ENCODE results near the gene STAB2. TPM values are rescaled to one million over a fixed set of nuclear protein-coding genes. Genes with fewer than 3 reads are reported as not detected.

Gene STAB2
- total RNA-seq, 1 donor from 2014 or later: not detected

DNA sequence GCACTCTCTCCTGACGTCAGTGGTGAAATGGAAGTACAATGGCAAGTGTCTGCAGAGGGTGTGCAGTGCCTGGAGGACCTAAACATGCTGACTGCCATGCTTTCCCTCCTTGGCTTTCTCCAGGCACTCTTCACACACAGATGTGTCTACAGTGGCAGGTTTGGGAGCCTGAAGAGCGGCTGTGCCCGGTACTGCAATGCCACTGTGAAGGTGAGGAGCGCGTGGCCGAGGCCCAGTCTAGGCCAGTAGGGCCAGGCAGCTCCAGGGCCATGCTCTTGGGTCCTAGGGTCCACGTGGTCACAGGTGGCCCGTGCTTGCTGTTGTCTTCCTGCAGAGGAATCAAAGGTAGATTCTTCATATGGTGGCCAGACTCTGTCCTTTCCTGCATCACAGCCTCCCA is 81.4 kb downstream of the STAB2 start:
- FAIRE-seq: no peak
- no peak for DNase-seq (ENCODE audit: low read depth)
- TF ChIP-seq, protein P1, sequence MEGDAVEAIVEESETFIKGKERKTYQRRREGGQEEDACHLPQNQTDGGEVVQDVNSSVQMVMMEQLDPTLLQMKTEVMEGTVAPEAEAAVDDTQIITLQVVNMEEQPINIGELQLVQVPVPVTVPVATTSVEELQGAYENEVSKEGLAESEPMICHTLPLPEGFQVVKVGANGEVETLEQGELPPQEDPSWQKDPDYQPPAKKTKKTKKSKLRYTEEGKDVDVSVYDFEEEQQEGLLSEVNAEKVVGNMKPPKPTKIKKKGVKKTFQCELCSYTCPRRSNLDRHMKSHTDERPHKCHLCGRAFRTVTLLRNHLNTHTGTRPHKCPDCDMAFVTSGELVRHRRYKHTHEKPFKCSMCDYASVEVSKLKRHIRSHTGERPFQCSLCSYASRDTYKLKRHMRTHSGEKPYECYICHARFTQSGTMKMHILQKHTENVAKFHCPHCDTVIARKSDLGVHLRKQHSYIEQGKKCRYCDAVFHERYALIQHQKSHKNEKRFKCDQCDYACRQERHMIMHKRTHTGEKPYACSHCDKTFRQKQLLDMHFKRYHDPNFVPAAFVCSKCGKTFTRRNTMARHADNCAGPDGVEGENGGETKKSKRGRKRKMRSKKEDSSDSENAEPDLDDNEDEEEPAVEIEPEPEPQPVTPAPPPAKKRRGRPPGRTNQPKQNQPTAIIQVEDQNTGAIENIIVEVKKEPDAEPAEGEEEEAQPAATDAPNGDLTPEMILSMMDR (IDR thresholded peaks at IDR 0.05; ENCODE audit: insufficient read depth, low read length, severe bottlenecking): no peak
- Histone ChIP-seq H3K36me3 (ENCODE audit: control insufficient read depth, insufficient read depth, low read length) (no peaks in the 10 kb centered on the region), H3K27me3 (ENCODE audit: control insufficient read depth, insufficient read depth, low read length) (no peaks in the 10 kb centered on the region), H3K4me3 (ENCODE audit: low read depth, low read length) (no peak overlapping the region)

DNA sequence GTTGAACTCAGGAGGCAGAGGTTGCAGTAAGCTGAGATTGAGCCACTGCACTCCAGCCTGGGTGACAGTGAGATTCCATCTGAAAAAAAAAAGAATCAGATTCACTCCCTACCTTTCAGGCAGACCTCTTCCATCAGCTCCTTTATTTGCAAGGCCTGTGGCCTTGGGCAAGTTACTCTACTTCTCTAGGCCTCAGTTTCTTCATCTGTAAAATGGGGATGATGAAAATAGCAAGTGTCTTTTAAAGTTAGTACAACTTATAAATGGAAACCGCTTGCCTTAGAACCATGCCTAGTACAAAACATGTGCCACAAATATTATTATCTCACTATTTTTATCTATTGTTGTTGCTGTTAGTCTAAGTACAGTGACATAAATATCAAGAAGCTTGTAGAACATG is 84.3 kb downstream of the STAB2 start:
- Histone ChIP-seq H3K36me3 (ENCODE audit: control insufficient read depth, insufficient read depth, low read length) (no peaks in the 10 kb centered on the region), H3K4me3 (ENCODE audit: low read depth, low read length) (no peak overlapping the region), H3K27me3 (ENCODE audit: control insufficient read depth, insufficient read depth, low read length) (no peaks in the 10 kb centered on the region)
- TF ChIP-seq, protein P1 (IDR thresholded peaks at IDR 0.05; ENCODE audit: insufficient read depth, low read length, severe bottlenecking): no peak
- FAIRE-seq (no peak), DNase-seq (ENCODE audit: low read depth) (no peak)

DNA sequence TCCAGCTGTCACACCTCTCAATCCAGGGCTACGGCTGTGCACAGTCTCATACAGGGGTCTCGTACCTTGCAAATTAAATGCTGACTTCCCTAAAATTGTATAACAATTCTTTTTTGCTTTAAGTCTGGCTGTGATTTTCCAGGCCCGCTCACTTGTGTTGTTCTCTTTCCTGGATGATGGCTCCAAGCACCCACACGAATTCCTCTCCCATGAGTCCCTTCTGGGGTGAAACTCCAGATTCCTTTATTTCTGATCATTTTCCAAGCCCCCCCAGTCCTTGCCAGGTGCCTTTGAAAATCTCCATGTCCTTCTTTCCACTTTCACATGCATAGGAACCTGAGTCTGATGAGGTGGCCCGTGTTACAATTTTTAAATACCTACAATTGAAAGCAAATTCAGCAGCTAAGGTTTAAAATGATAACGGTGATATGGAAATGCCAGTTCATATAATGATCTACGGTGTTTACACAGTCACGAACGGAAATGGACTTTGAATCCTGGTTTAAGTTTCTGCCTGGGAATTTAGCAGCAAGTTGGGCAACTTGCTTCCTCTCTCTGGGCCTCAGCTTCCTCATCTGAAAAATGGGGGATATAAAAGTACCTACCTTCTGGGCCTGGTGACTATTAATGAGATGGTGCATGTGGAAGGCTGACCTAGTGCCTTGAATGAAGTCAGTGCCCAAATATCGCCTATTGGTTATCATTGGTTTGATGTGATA is 85.5 kb downstream of the STAB2 start:
- H3K36me3 ChIP-seq (ENCODE audit: control insufficient read depth, insufficient read depth, low read length): no peaks in the 10 kb centered on the region
- TF ChIP-seq, protein P1 (IDR thresholded peaks at IDR 0.05; ENCODE audit: insufficient read depth, low read length, severe bottlenecking): no peak

DNA sequence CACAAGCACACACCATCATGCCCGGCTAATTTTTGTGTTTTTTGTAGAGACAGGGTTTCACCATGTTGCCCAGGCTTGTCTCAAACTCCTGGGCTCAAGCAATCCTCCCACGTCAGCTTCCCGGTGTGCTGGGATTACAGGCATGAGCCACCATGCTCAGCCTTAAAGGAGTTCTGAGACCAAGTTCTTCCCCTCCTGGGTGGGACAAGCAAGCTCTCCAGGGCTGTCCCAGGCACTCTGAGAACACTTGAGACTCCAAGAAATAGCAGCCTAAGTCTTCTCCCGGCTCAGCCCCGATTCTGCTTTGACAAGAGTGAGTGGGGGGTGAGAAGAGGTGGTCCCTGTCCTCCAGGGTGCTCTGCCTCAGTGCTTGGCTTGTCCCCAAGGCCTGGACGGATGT is 86.4 kb downstream of the STAB2 start:
- peaks cover 4% of the 10 kb centered on the region for H3K27me3 ChIP-seq (ENCODE audit: control insufficient read depth, insufficient read depth, low read length)
- FAIRE-seq: no peak

More for the DNA sequence above, 85.5 kb downstream of the STAB2 start:
- DNase-seq (ENCODE audit: low read depth) (no peak), FAIRE-seq (no peak)
- peaks cover 4% of the 10 kb centered on the region for H3K27me3 ChIP-seq (ENCODE audit: control insufficient read depth, insufficient read depth, low read length)
- H3K4me3 ChIP-seq (ENCODE audit: low read depth, low read length): no peak overlapping the region

DNA sequence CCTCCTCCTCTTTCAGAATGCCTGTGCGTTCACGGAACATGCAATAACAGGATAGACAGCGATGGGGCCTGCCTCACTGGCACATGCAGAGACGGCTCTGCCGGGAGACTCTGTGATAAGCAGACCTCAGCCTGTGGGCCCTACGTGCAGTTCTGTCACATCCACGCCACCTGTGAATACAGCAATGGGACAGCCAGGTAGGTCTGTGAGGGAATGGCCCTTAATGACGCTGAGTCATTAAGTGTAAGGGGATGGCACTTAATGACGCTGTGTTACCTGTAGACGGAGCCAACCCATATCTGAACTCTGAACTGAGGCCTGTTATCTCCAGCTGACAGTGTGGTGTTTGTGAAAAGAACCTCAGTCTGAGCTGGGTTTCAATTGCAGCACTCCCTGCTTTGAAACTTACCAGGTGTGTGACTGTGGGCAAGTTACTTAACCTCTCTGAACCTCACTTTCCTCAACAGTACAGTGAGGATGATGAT is 86.9 kb downstream of the STAB2 start:
- no peaks in the 10 kb centered on the region for H3K36me3 ChIP-seq (ENCODE audit: control insufficient read depth, insufficient read depth, low read length)
- no peak for DNase-seq (ENCODE audit: low read depth)
- FAIRE-seq: peak; percentile 36

More for the DNA sequence above, 86.4 kb downstream of the STAB2 start:
- DNase-seq (ENCODE audit: low read depth): no peak
- TF ChIP-seq, protein P1 (IDR thresholded peaks at IDR 0.05; ENCODE audit: insufficient read depth, low read length, severe bottlenecking): no peak
- H3K36me3 ChIP-seq (ENCODE audit: control insufficient read depth, insufficient read depth, low read length): no peaks in the 10 kb centered on the region
- H3K4me3 ChIP-seq (ENCODE audit: low read depth, low read length): no peak overlapping the region

More for the DNA sequence above, 86.9 kb downstream of the STAB2 start:
- no peak overlapping the region for H3K4me3 ChIP-seq (ENCODE audit: low read depth, low read length)
- TF ChIP-seq, protein P1 (IDR thresholded peaks at IDR 0.05; ENCODE audit: insufficient read depth, low read length, severe bottlenecking): no peak
- H3K27me3 ChIP-seq (ENCODE audit: control insufficient read depth, insufficient read depth, low read length): peaks cover 4% of the 10 kb centered on the region

All from bronchial epithelial cell (primary cell).